Inferior parietal cortex (tissue), 1 donor: Measurements from ENCODE around the gene UMODL1.
"Not testable (repeated sequence)": the region's sequence is repeated elsewhere in the genome, so short reads cannot be mapped to it uniquely, and the experiment has no call there.

Experiments
- DNase-seq: peaks from one replicate; pipeline ENCODE4 v3.0.0-alpha.2; 2016; ENCODE audit errors: extremely low spot score

The UMODL1 gene

GRCh38 chr21:42163511-42163863 is 92.4 kb downstream of the UMODL1 start:
- no peak for DNase-seq

- DNase-seq, result peak; percentile 53
These were observed 93.1 kb downstream of the UMODL1 start for GRCh38 chr21:42164064-42164789.

- DNase-seq, result no peak
These were observed 93.7 kb downstream of the UMODL1 start for GRCh38 chr21:42164818-42165217.

- DNase-seq, result no peak
These were observed 94.8 kb downstream of the UMODL1 start for GRCh38 chr21:42165901-42166300.

- DNase-seq, result no peak
These were observed 98.6 kb downstream of the UMODL1 start for GRCh38 chr21:42169758-42170157.

- peak; percentile 84 for DNase-seq
These were observed 100.3 kb downstream of the UMODL1 start for GRCh38 chr21:42171091-42172053.

GRCh38 chr21:42172596-42173483 is 101.7 kb downstream of the UMODL1 start:
- DNase-seq, result no peak

- no peak for DNase-seq
These were observed 103.1 kb downstream of the UMODL1 start for GRCh38 chr21:42174173-42174572.

- no peak for DNase-seq
These were observed 104.1 kb downstream of the UMODL1 start for GRCh38 chr21:42175110-42175710.

GRCh38 chr21:42176859-42177258 is 105.7 kb downstream of the UMODL1 start:
- DNase-seq, result peak; percentile 59

GRCh38 chr21:42179316-42179715 is 108.2 kb downstream of the UMODL1 start:
- no peak for DNase-seq

GRCh38 chr21:42180001-42180400 is 108.9 kb downstream of the UMODL1 start:
- DNase-seq, result not testable (repeated sequence)

GRCh38 chr21:42182713-42183371 is 111.7 kb downstream of the UMODL1 start:
- no peak for DNase-seq

GRCh38 chr21:42183374-42184266 is 112.5 kb downstream of the UMODL1 start:
- no peak for DNase-seq

- no peak for DNase-seq
These were observed 115.5 kb downstream of the UMODL1 start for GRCh38 chr21:42186591-42186990.

GRCh38 chr21:42187976-42188653 is 117.0 kb downstream of the UMODL1 start:
- peak; percentile 28 for DNase-seq

GRCh38 chr21:42188663-42189062 is 117.5 kb downstream of the UMODL1 start:
- DNase-seq, result no peak

GRCh38 chr21:42189431-42189830 is 118.3 kb downstream of the UMODL1 start:
- no peak for DNase-seq

GRCh38 chr21:42189860-42190485 is 118.9 kb downstream of the UMODL1 start:
- DNase-seq, result no peak
